Measurements from ENCODE around the gene RPL18.
"Not testable (repeated sequence)": the region's sequence is repeated elsewhere in the genome, so short reads cannot be mapped to it uniquely, and the experiment has no call there.

- not testable (repeated sequence) for TF ChIP-seq POLR2A (IDR thresholded peaks at IDR 0.05; ENCODE audit: low read length); GATA1 (IDR thresholded peaks at IDR 0.05; ENCODE audit: low read depth, low read length)
Measured at GRCh38 chr19:48577908-48578307, 41.1 kb downstream of the RPL18 start.

Measured in erythroblast (primary cell).